HepG2 (cell line): ENCODE data around the gene ITCH. TPM values are rescaled to one million over a fixed set of nuclear protein-coding genes. Genes with fewer than 3 reads are reported as not detected.
A peak's percentile ranks its signal among the peaks of the same experiment; 100 is the strongest.

Source experiments
- GATAD1 ChIP-seq: IDR thresholded peaks from 2 replicates; pipeline ENCODE4 v1.6.1; 2016; ENCODE audit warnings: missing genetic modification reagents, missing compliant biosample characterization
- GZF1 ChIP-seq: sonication (generic); formaldehyde crosslinking; IDR thresholded peaks from 2 replicates; pipeline ENCODE4 v1.5.1; 2020; ENCODE audit warnings: mild to moderate bottlenecking, missing genetic modification reagents
- HNRNPLL ChIP-seq: fragments of 200-400 bp; formaldehyde crosslinking; IDR thresholded peaks from 2 replicates; pipeline ENCODE4 v1.6.1; 2017; ENCODE audit warnings: mild to moderate bottlenecking, low read depth, low read length; ENCODE audit not compliant: poor library complexity, severe bottlenecking
- IRF2 ChIP-seq: IDR thresholded peaks from 2 replicates; pipeline ENCODE4 v1.6.1; 2018; ENCODE audit warnings: missing genetic modification reagents, missing compliant biosample characterization
- NONO ChIP-seq, 2 experiments: fragments of 450-650 bp in 1 of 2; sonication (generic) in 1 of 2; formaldehyde crosslinking in 1 of 2; IDR thresholded peaks in 1 of 2; conservative IDR thresholded peaks in 1 of 2; 2 replicates each; pipeline versions ENCODE4 v1.6.1 to v1.8.0; 2017 to 2022; ENCODE audit warnings: mild to moderate bottlenecking in 1 of 2, missing genetic modification reagents in 1 of 2, moderate library complexity in 1 of 2
- RELA ChIP-seq: sonication (generic); formaldehyde crosslinking; IDR thresholded peaks from 2 replicates; pipeline ENCODE4 v1.4.0; 2020; ENCODE audit warnings: missing genetic modification reagents
- SATB2 ChIP-seq: sonication (generic); formaldehyde crosslinking; IDR thresholded peaks from 2 replicates; pipeline ENCODE4 v1.5.0; 2020; ENCODE audit warnings: missing genetic modification reagents
- TARDBP ChIP-seq: sonication (generic); formaldehyde crosslinking; IDR thresholded peaks from 2 replicates; pipeline ENCODE4 v1.8.0; 2022; ENCODE audit warnings: mild to moderate bottlenecking, missing genetic modification reagents
- TBL1XR1 ChIP-seq: fragments of 150-350 bp; IDR thresholded peaks from 2 replicates; pipeline ENCODE4 v1.6.1; 2014; ENCODE audit warnings: borderline replicate concordance, low read length; ENCODE audit not compliant: partially characterized antibody
- U2AF1 ChIP-seq: fragments of 200-400 bp; formaldehyde crosslinking; optimal IDR thresholded peaks from 2 replicates; pipeline ENCODE3; 2017; ENCODE audit warnings: mild to moderate bottlenecking, low read depth, low read length
- ZBTB25 ChIP-seq: IDR thresholded peaks from 2 replicates; pipeline ENCODE4 v1.6.1; 2018; ENCODE audit warnings: missing genetic modification reagents
- ZNF205 ChIP-seq: IDR thresholded peaks from 2 replicates; pipeline ENCODE4 v1.6.1; 2018; ENCODE audit warnings: missing biosample characterization, missing genetic modification reagents
- ZNF335 ChIP-seq: sonication (generic); formaldehyde crosslinking; IDR thresholded peaks from 2 replicates; pipeline ENCODE4 v1.4.0; 2020; ENCODE audit warnings: missing genetic modification reagents
- ZNF362 ChIP-seq: sonication (generic); formaldehyde crosslinking; IDR thresholded peaks from 2 replicates; pipeline ENCODE4 v1.4.0; 2020; ENCODE audit warnings: missing genetic modification reagents, mild to moderate bottlenecking, borderline replicate concordance
- ZNF556 ChIP-seq: sonication (generic); formaldehyde crosslinking; IDR thresholded peaks from 2 replicates; pipeline ENCODE4 v1.4.0; 2020; ENCODE audit warnings: mild to moderate bottlenecking, missing genetic modification reagents, borderline replicate concordance
- ZNF616 ChIP-seq: sonication (generic); formaldehyde crosslinking; IDR thresholded peaks from 2 replicates; pipeline ENCODE4 v1.5.0; 2020; ENCODE audit warnings: low read depth, mild to moderate bottlenecking, missing genetic modification reagents
- polyA plus RNA-seq, 8 experiments: library from polyadenylated mRNA; depleted of rRNA in 3 of 8; stranded (reverse) in 7 of 8; unstranded in 1 of 8; fragments of >200 nt; fragmentation: Illumina TruSeq in 4 of 8; extraction: Trizol in 4 of 8; gene quantifications; 2 replicates each; pipeline versions ENCODE4 v1.2.1 to v1.2.3, GENCODE V29; 2011 to 2016; ENCODE audit warnings: low read depth in 4 of 8, missing spikeins in 1 of 8, mixed read lengths in 1 of 8; ENCODE audit not compliant: insufficient read depth in 1 of 8
- total RNA-seq, 5 experiments: library from RNA; depleted of rRNA; stranded (reverse); fragments of >200 nt; fragmentation: Illumina TruSeq; extraction: Trizol; gene quantifications; 2 replicates each; pipeline ENCODE4 v1.2.3, GENCODE V29; 2016; ENCODE audit warnings: low read depth in 1 of 5
- TF ChIP-seq, protein P1 (sequence below): sonication (generic); formaldehyde crosslinking; IDR thresholded peaks from 2 replicates; pipeline ENCODE4; 2020; ENCODE audit warnings: missing genetic modification reagents, mild to moderate bottlenecking, borderline replicate concordance
- TF ChIP-seq, protein P2 (sequence below), 2 experiments: fragments of 450-650 bp in 1 of 2; sonication (generic) in 1 of 2; formaldehyde crosslinking; IDR thresholded peaks; 2 replicates each; pipeline versions ENCODE4 v1.5.0 to v1.8.0; 2020 to 2022; ENCODE audit warnings: mild to moderate bottlenecking in 1 of 2, missing genetic modification reagents in 1 of 2
- TF ChIP-seq, protein P3 (sequence below): sonication (generic); formaldehyde crosslinking; IDR thresholded peaks from 2 replicates; pipeline ENCODE4 v1.4.0; 2020; ENCODE audit warnings: missing genetic modification reagents

ITCH gene
- total and polyA plus RNA-seq, 2 of the 13 experiments (the other 11 are each of a cell fraction or from before 2014, with no cell fraction given) = 20.5 to 112 TPM

DNA sequence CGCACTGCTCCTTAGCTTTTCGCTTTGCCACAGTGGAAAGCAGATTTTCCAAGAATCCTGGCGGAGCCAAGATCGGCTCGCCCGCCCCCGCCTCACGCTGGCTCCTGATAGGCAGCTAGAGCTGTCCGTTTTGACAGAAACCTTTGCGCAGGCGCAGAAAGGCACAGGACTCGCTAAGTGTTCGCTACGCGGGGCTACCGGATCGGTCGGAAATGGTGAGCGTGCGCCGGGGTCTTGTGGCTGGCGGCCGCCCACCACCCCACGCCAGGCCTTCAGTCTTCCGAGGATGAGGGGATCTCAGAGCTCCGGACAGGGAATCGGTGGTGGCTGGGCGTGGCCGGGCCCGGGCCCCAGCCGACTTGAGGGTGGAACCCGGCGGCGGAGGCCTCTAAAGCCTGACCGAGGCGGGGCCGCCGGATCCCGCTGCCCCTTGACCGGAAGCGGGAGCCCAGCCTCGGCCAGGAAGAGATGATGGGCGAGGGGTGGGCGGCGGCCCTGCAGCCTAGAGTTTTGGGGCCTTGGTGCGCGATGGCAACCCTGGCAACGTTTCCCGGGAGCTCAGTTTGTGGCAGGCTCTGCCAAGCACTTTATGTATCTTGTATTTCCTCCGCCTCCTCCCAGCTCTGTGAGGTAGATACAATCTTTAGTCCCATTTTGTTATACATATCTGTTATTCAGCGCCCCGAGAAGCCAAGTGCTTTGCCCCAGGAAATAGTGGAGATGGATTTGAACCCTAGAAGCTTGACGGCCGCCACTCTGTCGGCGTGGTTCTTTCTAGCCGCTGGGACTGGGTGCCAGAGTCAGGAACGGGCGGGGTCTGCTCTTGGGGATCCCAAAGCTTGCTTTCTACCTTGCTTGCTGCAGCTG, 153.4 kb downstream of the ITCH start, which contains the start of gene DYNLRB1 (continued):
- TF ChIP-seq, protein P1, sequence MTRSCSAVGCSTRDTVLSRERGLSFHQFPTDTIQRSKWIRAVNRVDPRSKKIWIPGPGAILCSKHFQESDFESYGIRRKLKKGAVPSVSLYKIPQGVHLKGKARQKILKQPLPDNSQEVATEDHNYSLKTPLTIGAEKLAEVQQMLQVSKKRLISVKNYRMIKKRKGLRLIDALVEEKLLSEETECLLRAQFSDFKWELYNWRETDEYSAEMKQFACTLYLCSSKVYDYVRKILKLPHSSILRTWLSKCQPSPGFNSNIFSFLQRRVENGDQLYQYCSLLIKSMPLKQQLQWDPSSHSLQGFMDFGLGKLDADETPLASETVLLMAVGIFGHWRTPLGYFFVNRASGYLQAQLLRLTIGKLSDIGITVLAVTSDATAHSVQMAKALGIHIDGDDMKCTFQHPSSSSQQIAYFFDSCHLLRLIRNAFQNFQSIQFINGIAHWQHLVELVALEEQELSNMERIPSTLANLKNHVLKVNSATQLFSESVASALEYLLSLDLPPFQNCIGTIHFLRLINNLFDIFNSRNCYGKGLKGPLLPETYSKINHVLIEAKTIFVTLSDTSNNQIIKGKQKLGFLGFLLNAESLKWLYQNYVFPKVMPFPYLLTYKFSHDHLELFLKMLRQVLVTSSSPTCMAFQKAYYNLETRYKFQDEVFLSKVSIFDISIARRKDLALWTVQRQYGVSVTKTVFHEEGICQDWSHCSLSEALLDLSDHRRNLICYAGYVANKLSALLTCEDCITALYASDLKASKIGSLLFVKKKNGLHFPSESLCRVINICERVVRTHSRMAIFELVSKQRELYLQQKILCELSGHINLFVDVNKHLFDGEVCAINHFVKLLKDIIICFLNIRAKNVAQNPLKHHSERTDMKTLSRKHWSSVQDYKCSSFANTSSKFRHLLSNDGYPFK = peak; percentile 86; the same call in 1 of the 2 replicates
- TF ChIP-seq HNRNPLL = peak; percentile 90
- TF ChIP-seq GZF1 (CRISPR knock-in tag) = peak; percentile 92
- TF ChIP-seq ZBTB25 (CRISPR knock-in tag) = peak; percentile 91
- no peak for TF ChIP-seq U2AF1
- TF ChIP-seq TBL1XR1 = peak; percentile 4
- peak; percentile 95 for TF ChIP-seq ZNF335 (CRISPR knock-in tag)
- TF ChIP-seq GATAD1 = peak; percentile 89
- TF ChIP-seq, protein P2, sequence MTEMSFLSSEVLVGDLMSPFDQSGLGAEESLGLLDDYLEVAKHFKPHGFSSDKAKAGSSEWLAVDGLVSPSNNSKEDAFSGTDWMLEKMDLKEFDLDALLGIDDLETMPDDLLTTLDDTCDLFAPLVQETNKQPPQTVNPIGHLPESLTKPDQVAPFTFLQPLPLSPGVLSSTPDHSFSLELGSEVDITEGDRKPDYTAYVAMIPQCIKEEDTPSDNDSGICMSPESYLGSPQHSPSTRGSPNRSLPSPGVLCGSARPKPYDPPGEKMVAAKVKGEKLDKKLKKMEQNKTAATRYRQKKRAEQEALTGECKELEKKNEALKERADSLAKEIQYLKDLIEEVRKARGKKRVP (CRISPR knock-in tag; IDR thresholded peaks at IDR 0.05) = no peak
- TF ChIP-seq NONO (IDR thresholded peaks at IDR 0.05) = no peak
- peak; percentile 78 for TF ChIP-seq NONO (CRISPR knock-in tag; conservative IDR thresholded peaks at IDR 0.05)
- TF ChIP-seq ZNF556 (CRISPR knock-in tag) = peak; percentile 42; the same call in 1 of the 2 replicates
- TF ChIP-seq ZNF362 (CRISPR knock-in tag) = peak; percentile 26; the same call in 1 of the 2 replicates
- peak; percentile 95 for TF ChIP-seq IRF2 (CRISPR knock-in tag)
- peak; percentile 72; the same call in 1 of the 2 replicates for TF ChIP-seq ZNF205 (CRISPR knock-in tag)
- TF ChIP-seq, protein P3, sequence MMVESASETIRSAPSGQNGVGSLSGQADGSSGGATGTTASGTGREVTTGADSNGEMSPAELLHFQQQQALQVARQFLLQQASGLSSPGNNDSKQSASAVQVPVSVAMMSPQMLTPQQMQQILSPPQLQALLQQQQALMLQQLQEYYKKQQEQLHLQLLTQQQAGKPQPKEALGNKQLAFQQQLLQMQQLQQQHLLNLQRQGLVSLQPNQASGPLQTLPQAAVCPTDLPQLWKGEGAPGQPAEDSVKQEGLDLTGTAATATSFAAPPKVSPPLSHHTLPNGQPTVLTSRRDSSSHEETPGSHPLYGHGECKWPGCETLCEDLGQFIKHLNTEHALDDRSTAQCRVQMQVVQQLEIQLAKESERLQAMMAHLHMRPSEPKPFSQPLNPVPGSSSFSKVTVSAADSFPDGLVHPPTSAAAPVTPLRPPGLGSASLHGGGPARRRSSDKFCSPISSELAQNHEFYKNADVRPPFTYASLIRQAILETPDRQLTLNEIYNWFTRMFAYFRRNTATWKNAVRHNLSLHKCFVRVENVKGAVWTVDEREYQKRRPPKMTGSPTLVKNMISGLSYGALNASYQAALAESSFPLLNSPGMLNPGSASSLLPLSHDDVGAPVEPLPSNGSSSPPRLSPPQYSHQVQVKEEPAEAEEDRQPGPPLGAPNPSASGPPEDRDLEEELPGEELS = no peak
- TF ChIP-seq RELA (CRISPR knock-in tag) = no peak; the same call in none of the 2 replicates
- peak; percentile 87 for TF ChIP-seq SATB2 (CRISPR knock-in tag)
- TF ChIP-seq TARDBP = peak; percentile 84
- TF ChIP-seq ZNF616 (CRISPR knock-in tag) = no peak
